HepG2 (cell line): ENCODE results near the gene STK36. TPM values are rescaled to one million over a fixed set of nuclear protein-coding genes. Genes with fewer than 3 reads are reported as not detected.

Experiments used
- ARID3A ChIP-seq: IDR thresholded peaks from 2 replicates; pipeline ENCODE4 v1.6.1; 2012; ENCODE audit warnings: low read depth, low read length, improper control_type of control experiment
- ATF5 ChIP-seq: sonication (generic); formaldehyde crosslinking; IDR thresholded peaks from 2 replicates; pipeline ENCODE4 v1.4.0; 2020; ENCODE audit warnings: mild to moderate bottlenecking, low read depth, missing genetic modification reagents
- ATF7 ChIP-seq, 2 experiments: fragments of 450-650 bp in 1 of 2; sonication (generic) in 1 of 2; formaldehyde crosslinking in 1 of 2; IDR thresholded peaks; 2 replicates each; pipeline versions ENCODE4 v1.4.0 to v1.6.1; 2016 to 2020; ENCODE audit warnings: antibody characterized with exemption in 1 of 2, mild to moderate bottlenecking in 1 of 2, missing genetic modification reagents in 1 of 2
- DBP ChIP-seq: sonication (generic); formaldehyde crosslinking; IDR thresholded peaks from 2 replicates; pipeline ENCODE4 v1.4.0; 2020; ENCODE audit warnings: missing genetic modification reagents; ENCODE audit errors: not compliant biosample characterization
- FOSL2 ChIP-seq: sonication (generic); formaldehyde crosslinking; IDR thresholded peaks from 2 replicates; pipeline ENCODE4 v1.4.0; 2020; ENCODE audit warnings: missing genetic modification reagents
- FOXC1 ChIP-seq: sonication (generic); formaldehyde crosslinking; IDR thresholded peaks from 2 replicates; pipeline ENCODE4 v1.8.0; 2022; ENCODE audit warnings: mild to moderate bottlenecking, missing genetic modification reagents, borderline replicate concordance
- FOXK1 ChIP-seq: sonication (generic); formaldehyde crosslinking; IDR thresholded peaks from 2 replicates; pipeline ENCODE4 v1.4.0; 2020; ENCODE audit warnings: low read depth, missing genetic modification reagents, borderline replicate concordance
- FOXO1 ChIP-seq: sonication (generic); formaldehyde crosslinking; IDR thresholded peaks from 2 replicates; pipeline ENCODE4 v1.4.0; 2020; ENCODE audit warnings: missing genetic modification reagents
- HDAC2 ChIP-seq: sonication (generic); formaldehyde crosslinking; IDR thresholded peaks from 2 replicates; pipeline ENCODE4 v1.4.0; 2020; ENCODE audit warnings: missing genetic modification reagents
- HOXA7 ChIP-seq: sonication (generic); formaldehyde crosslinking; IDR thresholded peaks from 2 replicates; pipeline ENCODE4 v1.8.1; 2022; ENCODE audit warnings: mild to moderate bottlenecking, missing genetic modification reagents, moderate library complexity
- ISL2 ChIP-seq: sonication (generic); formaldehyde crosslinking; IDR thresholded peaks from 2 replicates; pipeline ENCODE4 v1.5.0; 2020; ENCODE audit warnings: missing genetic modification reagents
- LBX2 ChIP-seq: sonication (generic); formaldehyde crosslinking; IDR thresholded peaks from 2 replicates; pipeline ENCODE4 v1.5.0; 2020; ENCODE audit warnings: missing genetic modification reagents, mild to moderate bottlenecking, borderline replicate concordance
- MIER2 ChIP-seq: IDR thresholded peaks from 2 replicates; pipeline ENCODE4 v1.6.1; 2016; ENCODE audit warnings: missing biosample characterization, missing genetic modification reagents
- MLX ChIP-seq: IDR thresholded peaks from 2 replicates; pipeline ENCODE4 v1.6.1; 2016
- MXI1 ChIP-seq: IDR thresholded peaks from 3 replicates; pipeline ENCODE4 v1.6.1; 2012; ENCODE audit warnings: low read depth, low read length, inconsistent platforms, borderline replicate concordance
- POLR2A ChIP-seq, 2 experiments: IDR thresholded peaks; 2 replicates each; pipeline ENCODE4 v1.6.1; 2011; ENCODE audit warnings: low read depth in 2 of 2, low read length in 2 of 2, mild to moderate bottlenecking in 1 of 2, moderate library complexity in 1 of 2; ENCODE audit not compliant: insufficient read depth in 1 of 2
- TEAD2 ChIP-seq: sonication (generic); formaldehyde crosslinking; IDR thresholded peaks from 2 replicates; pipeline ENCODE4 v1.9.0; 2021; ENCODE audit warnings: missing genetic modification reagents
- ZBTB21 ChIP-seq: sonication (generic); formaldehyde crosslinking; IDR thresholded peaks from 2 replicates; pipeline ENCODE4 v1.4.0; 2020; ENCODE audit warnings: missing genetic modification reagents
- ZNF24 ChIP-seq: fragments of 450-650 bp; IDR thresholded peaks from 2 replicates; pipeline ENCODE4 v1.6.1; 2017; ENCODE audit warnings: antibody characterized with exemption, mild to moderate bottlenecking
- ZNF275 ChIP-seq: sonication (generic); formaldehyde crosslinking; IDR thresholded peaks from 2 replicates; pipeline ENCODE4 v1.8.0; 2022; ENCODE audit warnings: missing genetic modification reagents, mild to moderate bottlenecking, inconsistent platforms, borderline replicate concordance
- ZNF446 ChIP-seq: sonication (generic); formaldehyde crosslinking; IDR thresholded peaks from 2 replicates; pipeline ENCODE4 v1.5.0; 2020; ENCODE audit warnings: mild to moderate bottlenecking, missing genetic modification reagents
- ZNF598 ChIP-seq: sonication (generic); formaldehyde crosslinking; IDR thresholded peaks from 2 replicates; pipeline ENCODE4 v1.5.1; 2020; ENCODE audit warnings: mild to moderate bottlenecking, missing genetic modification reagents, borderline replicate concordance
- ZNF75D ChIP-seq: sonication (generic); formaldehyde crosslinking; IDR thresholded peaks from 2 replicates; pipeline ENCODE4 v1.8.1; 2023; ENCODE audit warnings: missing genetic modification reagents, mild to moderate bottlenecking, borderline replicate concordance
- ZSCAN9 ChIP-seq: IDR thresholded peaks from 2 replicates; pipeline ENCODE4 v1.6.1; 2016; ENCODE audit warnings: borderline replicate concordance
- polyA plus RNA-seq, 8 experiments: library from polyadenylated mRNA; depleted of rRNA in 3 of 8; stranded (reverse) in 7 of 8; unstranded in 1 of 8; fragments of >200 nt; fragmentation: Illumina TruSeq in 4 of 8; extraction: Trizol in 4 of 8; gene quantifications; 2 replicates each; pipeline versions ENCODE4 v1.2.1 to v1.2.3, GENCODE V29; 2011 to 2016; ENCODE audit warnings: low read depth in 4 of 8, missing spikeins in 1 of 8, mixed read lengths in 1 of 8; ENCODE audit not compliant: insufficient read depth in 1 of 8
- total RNA-seq, 5 experiments: library from RNA; depleted of rRNA; stranded (reverse); fragments of >200 nt; fragmentation: Illumina TruSeq; extraction: Trizol; gene quantifications; 2 replicates each; pipeline ENCODE4 v1.2.3, GENCODE V29; 2016; ENCODE audit warnings: low read depth in 1 of 5

Gene STK36
- total and polyA plus RNA-seq, 2 of the 13 experiments (the other 11 are each of a cell fraction or from before 2014, with no cell fraction given) = 45.9 to 83.5 TPM

- TF ChIP-seq FOXK1 (CRISPR knock-in tag) = peak; percentile 45; the same call in 1 of the 2 replicates
- TF ChIP-seq ZNF24 = 0 out of 2 replicates have a peak, but pooled peaks have one; percentile 42
- TF ChIP-seq ZBTB21 (CRISPR knock-in tag) = no peak
- peak; percentile 65; the same call in 1 of the 2 replicates for TF ChIP-seq ZSCAN9
- peak; percentile 95 for TF ChIP-seq HDAC2 (CRISPR knock-in tag)
- peak; percentile 89 for TF ChIP-seq ISL2
- peak; percentile 98 for TF ChIP-seq ZNF275 (CRISPR knock-in tag)
- peak; percentile 94 for TF ChIP-seq ZNF598 (CRISPR knock-in tag)
- no peak for TF ChIP-seq ATF5 (CRISPR knock-in tag)
- TF ChIP-seq POLR2A (IDR thresholded peaks at IDR 0.05; ENCODE audit: insufficient read depth in 1 of 2, low read depth in 2 of 2, low read length in 2 of 2) = peak; percentile 79 to 94
- no peak for TF ChIP-seq ZNF75D (CRISPR knock-in tag)
- no peak for TF ChIP-seq MIER2 (CRISPR knock-in tag)
- TF ChIP-seq LBX2 (CRISPR knock-in tag) = peak; percentile 97
- peak; percentile 97 for TF ChIP-seq FOXC1 (CRISPR knock-in tag)
- TF ChIP-seq DBP = no peak
- no peak for TF ChIP-seq HOXA7 (CRISPR knock-in tag)
- peak; percentile 56; the same call in 1 of the 2 replicates for TF ChIP-seq MLX (CRISPR knock-in tag)
- TF ChIP-seq FOXO1 = no peak
- peak; percentile 85 for TF ChIP-seq MXI1
- no peak; the same call in 1 of the 2 replicates for TF ChIP-seq ARID3A
- peak; percentile 48 for TF ChIP-seq FOSL2 (CRISPR knock-in tag)
- TF ChIP-seq TEAD2 (CRISPR knock-in tag) = no peak; the same call in 1 of the 2 replicates
- TF ChIP-seq ATF7 (IDR thresholded peaks at IDR 0.05) = no peak
- TF ChIP-seq ATF7 (CRISPR knock-in tag; IDR thresholded peaks at IDR 0.05) = 0 out of 2 replicates have a peak, but pooled peaks have one; percentile 29
- TF ChIP-seq ZNF446 (CRISPR knock-in tag) = peak; percentile 76; the same call in 1 of the 2 replicates
These were observed 39.0 kb downstream of the STK36 start, which contains the start of gene TTLL4 (continued) for GRCh38 chr2:218710687-218711549.
